HG03175 (cell line): Measurements from ENCODE around the gene LMO2.

Experiments used
- ATAC-seq: cut with Tn5 transposase; IDR thresholded peaks from one replicate; pipeline ENCODE4 v1.9.1; 2021; ENCODE audit warnings: mild to moderate bottlenecking, moderate library complexity; ENCODE audit not compliant: unreplicated experiment

Gene LMO2

DNA sequence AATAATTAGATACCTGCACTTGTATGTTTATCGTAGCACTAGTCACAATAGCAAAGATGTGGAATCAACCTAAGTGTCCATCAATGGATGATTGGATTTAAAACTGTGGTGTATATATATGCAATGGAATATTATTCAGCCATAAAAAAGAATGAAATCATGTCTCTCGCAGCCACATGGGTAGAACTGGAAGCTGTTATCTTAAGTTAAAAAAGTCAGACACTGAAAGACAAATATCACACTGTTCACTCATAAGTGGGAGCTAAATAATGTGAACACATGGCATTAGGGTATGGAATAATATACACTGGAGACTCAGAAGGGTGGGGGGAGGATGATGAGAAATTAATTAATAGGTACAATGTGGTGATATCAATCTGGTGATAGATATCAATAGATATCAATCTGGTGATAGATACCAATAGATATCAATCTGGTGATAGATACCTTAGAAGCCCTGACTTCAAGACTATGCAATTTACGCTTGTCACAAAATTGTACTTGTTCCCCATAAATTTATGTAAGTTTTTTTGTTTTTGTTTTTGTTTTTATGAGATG is 2.0 kb downstream of the LMO2 start:
- no peak for ATAC-seq

DNA sequence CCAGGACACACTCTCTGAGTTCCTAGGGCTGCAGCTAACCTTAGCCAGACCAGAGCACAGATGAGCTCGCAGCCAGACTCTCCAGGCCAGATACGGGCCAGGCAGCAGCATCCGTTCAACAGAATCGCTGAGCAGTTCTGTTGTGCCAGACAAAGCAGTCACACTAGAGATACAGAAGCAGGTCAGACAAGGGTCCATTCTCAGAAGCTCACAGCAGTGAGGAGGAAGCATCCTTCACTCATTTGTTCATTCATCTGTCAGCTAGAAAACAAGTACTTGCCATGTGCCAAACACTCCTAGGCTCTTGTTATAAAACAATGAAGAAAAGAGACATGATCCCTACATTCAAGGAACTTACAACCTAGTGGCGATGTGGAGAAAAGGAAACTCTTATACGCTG is 2.6 kb downstream of the LMO2 start:
- ATAC-seq, result no peak

DNA sequence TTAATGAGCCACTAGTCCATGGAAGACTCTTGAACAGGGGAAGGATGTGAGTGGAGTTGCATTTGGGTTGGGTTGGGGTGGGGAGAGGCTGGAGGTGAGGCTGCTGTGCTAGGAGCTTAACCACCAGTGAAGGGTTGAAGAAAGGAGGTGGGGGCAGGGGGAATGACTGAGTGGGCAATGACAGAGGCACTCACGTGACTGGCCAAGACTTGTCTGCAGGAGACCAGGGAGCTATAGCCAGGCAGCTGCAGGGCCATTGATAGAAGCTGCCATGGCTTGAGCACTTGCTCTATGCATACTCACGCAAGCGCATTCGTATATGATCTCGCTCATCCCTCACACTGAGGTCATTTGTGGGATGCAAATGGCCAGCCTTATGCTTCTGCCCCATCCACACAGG is 4.0 kb downstream of the LMO2 start:
- no peak for ATAC-seq

DNA sequence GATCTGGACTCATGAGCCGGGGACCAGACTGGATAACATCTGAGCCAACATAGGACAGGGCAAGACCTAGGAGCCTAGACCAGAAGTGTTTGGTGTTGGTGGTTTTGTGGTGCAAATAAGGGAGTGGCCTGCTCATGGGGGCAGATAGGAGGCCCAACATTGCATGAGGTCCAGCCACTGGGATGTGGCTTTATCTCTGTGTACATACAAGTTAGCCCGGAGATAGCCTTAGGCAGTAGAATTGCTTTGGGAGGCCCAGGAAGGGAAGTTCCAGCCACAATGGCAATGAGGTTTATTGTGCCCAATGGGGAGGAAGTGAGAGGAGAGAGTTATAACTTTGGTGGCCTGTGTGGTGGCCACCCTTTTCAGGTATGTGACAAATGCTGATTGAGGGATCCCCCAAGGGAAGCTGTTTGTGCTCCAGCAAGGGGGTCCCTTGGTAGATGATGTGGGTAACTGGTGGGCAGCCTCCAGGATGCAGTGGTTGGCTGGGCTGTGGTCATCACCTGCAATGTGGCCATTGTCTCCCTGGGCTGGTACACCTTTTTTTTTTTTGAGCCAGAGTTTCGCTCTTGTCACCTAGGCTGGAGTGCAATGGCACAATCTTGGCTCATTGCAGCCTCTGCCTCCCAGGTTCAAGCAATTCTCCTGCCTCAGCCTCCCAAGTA is 6.4 kb downstream of the LMO2 start:
- ATAC-seq, result no peak

GRCh38 chr11:33884601-33885000 is 7.3 kb downstream of the LMO2 start:
- ATAC-seq, result no peak

- no peak for ATAC-seq
Observed at GRCh38 chr11:33884035-33884434, 7.8 kb downstream of the LMO2 start.

GRCh38 chr11:33881651-33882503 is 10.0 kb downstream of the LMO2 start:
- no peak for ATAC-seq

DNA sequence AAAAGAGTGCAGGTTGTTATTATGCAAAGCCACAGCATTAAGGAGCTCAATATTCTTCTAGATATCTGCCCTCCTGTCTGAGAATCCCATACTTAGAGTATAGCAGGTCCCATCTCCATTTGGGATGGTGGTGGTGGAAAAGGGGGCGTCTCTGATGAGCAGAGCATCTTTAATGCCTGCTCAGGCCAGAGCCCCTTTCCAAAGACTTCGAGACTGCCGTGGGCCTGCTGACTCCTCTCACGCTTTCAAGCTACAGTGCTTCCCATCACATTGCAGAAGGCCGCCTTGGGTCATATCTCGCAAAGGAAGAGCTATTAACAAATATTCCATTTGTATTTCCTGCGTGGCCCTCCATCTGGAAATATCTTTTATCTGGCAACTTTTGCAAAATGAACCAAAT is 10.9 kb downstream of the LMO2 start:
- no peak for ATAC-seq

DNA sequence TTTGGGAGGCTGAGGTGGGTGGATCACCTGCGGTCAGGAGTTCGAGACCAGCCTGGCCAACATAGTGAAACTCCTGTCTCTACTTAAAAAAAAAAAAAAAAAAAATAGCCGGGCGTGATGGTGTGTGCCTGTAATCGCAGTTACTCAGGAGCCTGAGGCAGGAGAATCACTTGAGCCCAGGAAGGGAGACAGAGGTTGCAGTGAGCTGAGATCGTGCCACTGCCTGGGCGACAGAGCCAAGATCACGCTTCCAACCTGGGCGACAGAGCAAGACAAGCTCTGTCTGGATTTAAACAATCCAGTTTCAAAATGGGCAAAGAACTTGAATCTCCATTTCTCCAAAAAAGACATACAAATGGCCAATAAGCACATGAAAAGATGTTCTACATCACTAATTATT is 12.5 kb downstream of the LMO2 start:
- ATAC-seq, result no peak

GRCh38 chr11:33877038-33877437 is 14.8 kb downstream of the LMO2 start:
- no peak for ATAC-seq

GRCh38 chr11:33875621-33876294 is 16.1 kb downstream of the LMO2 start:
- ATAC-seq, result no peak

- ATAC-seq, result no peak
Observed at GRCh38 chr11:33874910-33875490, 16.9 kb downstream of the LMO2 start.

DNA sequence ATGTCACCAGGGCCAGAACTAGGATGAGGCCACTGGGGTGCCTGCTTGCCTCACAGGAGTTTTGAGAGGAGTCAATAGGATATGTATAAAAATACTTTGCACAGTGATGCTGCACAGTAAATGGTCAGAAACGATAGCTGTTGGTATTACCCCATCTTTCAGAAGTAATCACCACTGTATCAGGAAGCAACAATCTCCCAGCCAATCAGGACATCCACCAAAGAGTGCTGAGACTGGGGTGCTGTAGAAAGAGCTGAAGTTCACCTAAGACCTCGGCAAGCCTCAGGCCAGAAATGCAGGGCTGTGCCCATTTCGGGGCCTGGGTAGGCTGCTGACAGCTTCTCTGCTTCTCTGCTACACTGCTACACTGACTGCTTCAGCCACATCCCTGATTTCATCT is 17.4 kb downstream of the LMO2 start:
- no peak for ATAC-seq

DNA sequence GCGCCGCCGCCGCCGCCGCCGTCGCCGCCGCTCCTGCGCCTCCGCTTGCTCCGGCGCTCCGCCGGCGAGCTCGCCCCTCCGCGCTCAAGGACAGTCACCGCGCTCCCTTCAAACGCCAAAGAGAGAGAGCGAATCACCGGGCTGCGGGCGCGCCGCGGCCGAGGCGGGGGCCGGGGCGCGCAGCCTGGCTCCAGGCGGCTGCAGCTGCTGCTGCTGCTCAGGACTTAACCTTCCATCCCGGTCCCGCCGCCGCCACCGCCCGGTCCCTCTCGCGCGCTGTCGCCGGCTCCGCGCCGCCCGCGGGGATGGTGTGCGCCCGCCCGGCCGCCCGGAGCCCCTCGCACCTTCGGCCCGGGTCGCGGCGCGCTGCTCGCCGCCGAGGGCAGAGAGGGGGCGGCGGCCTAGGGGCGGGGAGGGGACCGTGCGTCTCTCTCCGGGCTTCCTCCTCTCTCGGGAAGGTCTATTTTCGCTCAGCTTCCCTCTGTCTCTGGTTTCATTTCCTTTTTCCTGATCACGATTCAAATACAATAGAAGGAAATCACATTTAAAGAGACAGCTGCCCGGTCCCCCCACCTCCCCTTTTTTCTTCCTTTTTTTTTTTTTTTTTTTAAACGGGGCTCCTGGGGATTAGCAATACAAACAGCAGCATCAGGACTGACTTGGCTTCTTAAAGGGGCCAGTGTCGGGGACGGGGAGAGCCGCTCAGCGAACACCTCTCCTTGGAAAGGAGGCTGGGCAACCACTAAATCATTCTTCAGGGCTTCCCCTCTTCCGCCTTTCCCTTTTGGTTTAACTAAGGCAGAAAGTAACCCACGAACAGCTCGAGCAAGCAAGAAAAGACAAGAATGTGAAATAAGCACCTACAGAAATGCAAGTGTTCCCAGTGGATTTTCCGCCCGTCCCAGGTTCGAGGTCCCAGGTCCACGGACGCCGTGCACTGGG is 22.1 kb downstream of the LMO2 start:
- no peak for ATAC-seq

DNA sequence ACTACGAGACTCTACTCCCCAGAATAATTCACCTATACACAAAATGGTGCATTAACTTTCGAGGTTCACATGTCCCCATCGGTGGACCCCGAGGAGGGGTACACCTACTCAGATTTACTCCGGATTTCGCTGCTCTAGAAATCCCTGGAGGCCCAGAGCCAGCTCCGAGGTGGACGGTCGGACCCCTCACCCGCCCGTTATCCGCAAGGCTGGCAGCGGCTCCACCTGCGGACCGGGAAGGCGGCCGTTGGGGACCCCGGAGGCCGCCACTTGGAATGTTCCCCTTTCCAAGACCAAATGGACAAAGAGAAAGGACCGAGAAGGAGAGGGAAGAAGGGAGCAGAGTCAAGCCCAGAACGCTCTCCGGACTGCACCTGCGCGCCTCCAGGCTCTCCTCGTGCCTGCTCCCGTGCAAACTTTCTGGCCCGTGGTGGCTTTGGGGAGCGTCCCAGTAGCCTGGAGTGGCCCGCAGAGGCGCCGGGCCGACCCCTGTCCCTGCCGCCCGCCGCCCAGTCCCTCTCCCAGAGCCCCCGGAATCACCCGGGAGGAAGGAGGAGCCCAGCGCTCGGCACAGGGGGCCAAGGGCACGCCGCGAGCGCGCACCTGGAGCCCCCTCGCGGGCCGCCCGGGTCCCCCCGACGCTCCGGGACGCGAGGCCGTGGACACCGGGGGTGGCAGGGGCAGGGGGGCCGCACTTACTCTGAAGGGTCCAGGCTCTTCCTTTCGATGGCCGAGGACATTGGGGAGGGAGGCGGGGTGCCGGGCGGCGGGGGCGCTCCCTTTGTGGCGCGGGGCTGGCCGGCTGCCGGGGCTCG is 23.0 kb downstream of the LMO2 start:
- no peak for ATAC-seq

GRCh38 chr11:33867996-33868646 is 23.8 kb downstream of the LMO2 start:
- no peak for ATAC-seq

DNA sequence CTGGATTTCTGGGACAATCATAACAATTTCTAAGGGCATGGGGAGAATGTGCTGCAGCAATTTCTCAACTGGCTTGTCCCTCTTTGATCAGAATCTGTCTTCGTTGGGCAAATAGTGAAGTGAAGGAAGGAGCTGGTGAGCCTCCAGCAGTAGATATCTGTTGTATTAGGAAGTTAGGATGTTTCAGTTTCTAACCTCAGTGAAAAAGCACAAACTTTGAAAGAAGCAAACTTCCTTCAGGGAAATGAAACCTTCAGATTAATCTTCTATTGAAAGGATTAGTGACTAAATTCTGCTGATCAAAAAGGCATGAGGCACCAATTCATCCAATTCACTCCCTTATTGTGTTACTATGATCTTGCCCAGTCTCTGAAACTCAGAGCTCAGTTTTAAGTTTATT is 24.3 kb downstream of the LMO2 start:
- no peak for ATAC-seq

DNA sequence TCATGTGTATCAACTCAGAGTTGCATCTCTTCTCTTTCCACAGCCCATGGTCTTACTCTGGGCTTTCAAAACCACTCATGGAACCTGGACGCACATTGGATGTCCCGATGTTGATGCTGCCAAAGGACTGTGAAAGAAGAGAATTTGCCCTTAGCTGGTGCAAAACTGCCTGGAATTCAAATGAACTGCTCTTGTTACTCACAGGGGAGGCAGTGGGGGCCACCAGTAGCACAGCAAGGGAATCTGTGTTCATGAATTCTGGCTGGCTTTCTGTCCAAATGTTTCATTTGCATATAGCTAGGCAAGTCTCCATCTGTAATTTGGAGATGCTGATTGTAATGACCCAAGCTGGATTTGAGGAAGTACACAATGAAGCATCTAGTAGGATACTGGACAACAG is 24.9 kb downstream of the LMO2 start:
- ATAC-seq, result no peak

- no peak for ATAC-seq
Observed at GRCh38 chr11:33864479-33864878, 27.4 kb downstream of the LMO2 start.
